Epidermal melanocyte (primary cell): ENCODE results near the gene SCGB1A1.

ENCODE experiments used
- DNase-seq: peaks from one replicate; pipeline ENCODE4 v3.0.0; 2011; ENCODE audit warnings: low spot score; ENCODE audit not compliant: insufficient read length

The SCGB1A1 gene

GRCh38 chr11:62420882-62421281 is 2.0 kb downstream of the SCGB1A1 start:
- no peak for DNase-seq

- no peak for DNase-seq
These were observed 3.2 kb downstream of the SCGB1A1 start for GRCh38 chr11:62421996-62422395.

- no peak for DNase-seq
These were observed 4.2 kb downstream of the SCGB1A1 start for GRCh38 chr11:62423012-62423411.

- no peak for DNase-seq
These were observed 8.9 kb downstream of the SCGB1A1 start for GRCh38 chr11:62427630-62428233.

- DNase-seq: no peak
These were observed 10.2 kb downstream of the SCGB1A1 start for GRCh38 chr11:62428871-62429560.

GRCh38 chr11:62430425-62430824 is 11.6 kb downstream of the SCGB1A1 start:
- no peak for DNase-seq

- DNase-seq: no peak
These were observed 12.5 kb downstream of the SCGB1A1 start for GRCh38 chr11:62431171-62431901.

GRCh38 chr11:62432695-62433094 is 13.9 kb downstream of the SCGB1A1 start:
- no peak for DNase-seq

GRCh38 chr11:62433141-62433903 is 14.5 kb downstream of the SCGB1A1 start:
- DNase-seq: no peak

- no peak for DNase-seq
These were observed 15.1 kb downstream of the SCGB1A1 start for GRCh38 chr11:62433904-62434276.

GRCh38 chr11:62435846-62436660 is 17.2 kb downstream of the SCGB1A1 start:
- DNase-seq: no peak

GRCh38 chr11:62437616-62438015 is 18.8 kb downstream of the SCGB1A1 start:
- DNase-seq: no peak

- DNase-seq: no peak
These were observed 19.8 kb downstream of the SCGB1A1 start for GRCh38 chr11:62438641-62439040.

GRCh38 chr11:62439785-62440602 is 21.2 kb downstream of the SCGB1A1 start:
- DNase-seq: no peak

- no peak for DNase-seq
These were observed 24.8 kb downstream of the SCGB1A1 start for GRCh38 chr11:62443390-62444235.

- peak; percentile 87 for DNase-seq
These were observed 25.5 kb downstream of the SCGB1A1 start for GRCh38 chr11:62444236-62444833.

- DNase-seq: no peak
These were observed 26.0 kb downstream of the SCGB1A1 start for GRCh38 chr11:62444835-62445234.

GRCh38 chr11:62445314-62445740 is 26.5 kb downstream of the SCGB1A1 start:
- DNase-seq: no peak

- no peak for DNase-seq
These were observed 27.3 kb downstream of the SCGB1A1 start for GRCh38 chr11:62446091-62446490.
